Eye (tissue), 1 donor: Measurements from ENCODE around the gene PRLH.

Experiments
- DNase-seq: peaks from one replicate; pipeline ENCODE4 v3.0.0-alpha.2; 2015

Gene PRLH

GRCh38 chr2:237566401-237567235, at the start of gene PRLH:
TSS of gene PRLH (plus strand) at chr2:237566574. CDS start at chr2:237566574, 0 bp downstream.
- DNase-seq, result no peak

GRCh38 chr2:237517163-237517562, 49.2 kb upstream of the PRLH start:
- no peak for DNase-seq

GRCh38 chr2:237517990-237518389, 48.4 kb upstream of the PRLH start:
- DNase-seq, result no peak

- no peak for DNase-seq
Measured at GRCh38 chr2:237519506-237520245, 46.7 kb upstream of the PRLH start.

GRCh38 chr2:237520290-237520689, 46.1 kb upstream of the PRLH start:
- no peak for DNase-seq

- DNase-seq, result no peak
Measured at GRCh38 chr2:237524631-237525030, 41.7 kb upstream of the PRLH start.

GRCh38 chr2:237525559-237526157, 40.7 kb upstream of the PRLH start:
- DNase-seq, result no peak

GRCh38 chr2:237527233-237527632, 39.1 kb upstream of the PRLH start:
- no peak for DNase-seq

GRCh38 chr2:237527766-237528165, 38.6 kb upstream of the PRLH start:
- no peak for DNase-seq

GRCh38 chr2:237529452-237530402, 36.6 kb upstream of the PRLH start:
- peak; percentile 30 for DNase-seq

GRCh38 chr2:237530472-237531433, 35.6 kb upstream of the PRLH start:
- DNase-seq, result no peak

GRCh38 chr2:237532160-237532559, 34.2 kb upstream of the PRLH start:
- DNase-seq, result no peak

GRCh38 chr2:237533668-237534161, 32.7 kb upstream of the PRLH start:
- DNase-seq, result no peak

- no peak for DNase-seq
Measured at GRCh38 chr2:237534380-237534779, 32.0 kb upstream of the PRLH start.

GRCh38 chr2:237535385-237536082, 30.8 kb upstream of the PRLH start:
- DNase-seq, result no peak

- no peak for DNase-seq
Measured at GRCh38 chr2:237536083-237536415, 30.3 kb upstream of the PRLH start.

- DNase-seq, result no peak
Measured at GRCh38 chr2:237536617-237537016, 29.8 kb upstream of the PRLH start.

- no peak for DNase-seq
Measured at GRCh38 chr2:237538001-237538720, 28.2 kb upstream of the PRLH start.

- no peak for DNase-seq
Measured at GRCh38 chr2:237538901-237539300, 27.5 kb upstream of the PRLH start.

- DNase-seq, result no peak
Measured at GRCh38 chr2:237539681-237540080, 26.7 kb upstream of the PRLH start.
